OCI-LY3 (cell line): ENCODE measurements around the gene NOS1AP.

Source experiments
- H2AFZ ChIP-seq: fragments of 200-600, 300-600 bp; shearing (Covaris generic); 2 replicates; pipeline ENCODE4 v1.6.0; 2014; ENCODE audit warnings: antibody characterized with exemption, low read depth, low read length
- H3K27ac ChIP-seq: fragments of 200-600, 300-600 bp; sonication (generic); 2 replicates; pipeline ENCODE4 v1.5.1; 2014; ENCODE audit warnings: mild to moderate bottlenecking, low read length, moderate library complexity, mixed read lengths
- H3K27me3 ChIP-seq: fragments of 200-600, 300-600 bp; sonication (generic); 2 replicates; pipeline ENCODE4 v1.6.1; 2014; ENCODE audit warnings: low read depth, low read length, mixed read lengths
- H3K36me3 ChIP-seq: fragments of 200-600, 300-600 bp; sonication (generic); replicated peaks from 2 replicates; pipeline ENCODE3; 2014; ENCODE audit warnings: low read depth, low read length, mixed read lengths
- H3K4me1 ChIP-seq: fragments of 300-600, 200-600 bp; sonication (generic); 2 replicates; pipeline ENCODE4 v1.6.1; 2014; ENCODE audit warnings: low read length, mixed read lengths
- H3K4me2 ChIP-seq: fragments of 200-600, 300-600 bp; sonication (generic); 2 replicates; pipeline ENCODE4 v1.6.1; 2014; ENCODE audit warnings: low read length, mixed read lengths
- H3K4me3 ChIP-seq: fragments of 300-600, 200-600 bp; sonication (generic); 2 replicates; pipeline ENCODE4 v1.5.1; 2014; ENCODE audit warnings: antibody characterized with exemption, mild to moderate bottlenecking, low read length, moderate library complexity
- H3K79me2 ChIP-seq: fragments of 300-600, 200-600 bp; shearing (Covaris generic); 2 replicates; pipeline ENCODE4 v1.6.1; 2014; ENCODE audit warnings: mild to moderate bottlenecking, low read length, mixed read lengths
- H3K9ac ChIP-seq: fragments of 300-600, 200-600 bp; shearing (Covaris generic); 2 replicates; pipeline ENCODE4 v1.6.0; 2014; ENCODE audit warnings: mild to moderate bottlenecking, low read length, moderate library complexity
- H3K9me3 ChIP-seq: fragments of 200-600, 300-600 bp; shearing (Covaris generic); 2 replicates; pipeline ENCODE4 v1.6.1; 2014; ENCODE audit warnings: low read length, mixed read lengths; ENCODE audit not compliant: insufficient read depth
- H4K20me1 ChIP-seq: fragments of 200-600, 300-600 bp; sonication (generic); 2 replicates; pipeline ENCODE4 v1.6.1; 2016; ENCODE audit warnings: low read length, mixed read lengths; ENCODE audit not compliant: insufficient read depth
- CTCF ChIP-seq: fragments of 200-600, 300-600 bp; sonication (generic); IDR thresholded peaks from 2 replicates; pipeline ENCODE4 v1.5.1; 2014; ENCODE audit warnings: antibody characterized with exemption, low read length, low read depth
- EZH2phosphoT487 ChIP-seq: fragments of 200-600 bp; shearing (Covaris generic); IDR thresholded peaks from 2 replicates; pipeline ENCODE4 v1.6.1; 2018; ENCODE audit warnings: antibody characterized with exemption, mixed run types, low read depth

NOS1AP gene

GRCh38 chr1:162087111-162087510, 17.6 kb downstream of the NOS1AP start:
- no peak overlapping the region for H3K4me2 ChIP-seq
- TF ChIP-seq CTCF (no peak), EZH2phosphoT487 (no peak)

DNA sequence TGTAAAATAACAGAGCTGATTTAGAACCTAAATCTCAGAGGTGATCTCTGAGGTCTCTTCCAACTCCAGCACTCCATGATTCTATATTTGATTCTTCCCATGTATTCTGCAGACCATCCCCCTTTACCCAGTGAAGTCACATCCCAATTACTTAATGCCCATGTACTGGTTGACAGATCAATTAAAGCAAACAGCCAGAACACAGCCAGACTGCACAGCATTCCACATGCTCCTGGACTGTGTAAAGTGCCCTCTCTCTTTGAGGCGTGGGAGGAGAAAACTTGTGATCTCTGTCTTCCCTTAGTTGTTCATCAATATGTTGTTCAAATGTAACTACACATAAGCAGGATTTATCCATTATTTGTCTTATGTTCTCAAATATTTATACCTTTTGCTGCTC, 18.1 kb downstream of the NOS1AP start:
- no peak overlapping the region for H3K27ac ChIP-seq
- TF ChIP-seq EZH2phosphoT487 (no peak), CTCF (no peak)
- H3K9me3 ChIP-seq = no peaks in the 10 kb centered on the region
- H3K4me3 ChIP-seq = no peak overlapping the region
- H3K4me1 ChIP-seq = no peaks in the 10 kb centered on the region
- H3K9ac ChIP-seq = no peak overlapping the region
- peaks cover 19% of the 10 kb centered on the region for H3K27me3 ChIP-seq
- no peaks in the 10 kb centered on the region for H4K20me1 ChIP-seq
- H2AFZ ChIP-seq = no peak overlapping the region
- no peaks in the 10 kb centered on the region for H3K36me3 ChIP-seq
- H3K4me2 ChIP-seq = no peak overlapping the region
- H3K79me2 ChIP-seq = no peaks in the 10 kb centered on the region

More at GRCh38 chr1:162087111-162087510, 17.6 kb downstream of the NOS1AP start:
- Histone ChIP-seq H3K9me3 (no peaks in the 10 kb centered on the region), H2AFZ (no peak overlapping the region), H4K20me1 (no peaks in the 10 kb centered on the region), H3K4me1 (no peaks in the 10 kb centered on the region), H3K27me3 (peaks cover 15% of the 10 kb centered on the region), H3K4me3 (no peak overlapping the region), H3K79me2 (no peaks in the 10 kb centered on the region), H3K9ac (no peak overlapping the region), H3K36me3 (no peaks in the 10 kb centered on the region), H3K27ac (no peak overlapping the region)

- Histone ChIP-seq H3K27ac (no peak overlapping the region), H3K4me1 (no peaks in the 10 kb centered on the region), H3K27me3 (peaks cover 19% of the 10 kb centered on the region), H3K4me2 (no peak overlapping the region), H2AFZ (no peak overlapping the region), H3K9ac (no peak overlapping the region), H3K79me2 (no peaks in the 10 kb centered on the region), H4K20me1 (no peaks in the 10 kb centered on the region), H3K36me3 (no peaks in the 10 kb centered on the region), H3K9me3 (no peaks in the 10 kb centered on the region), H3K4me3 (no peak overlapping the region)
- no peak for TF ChIP-seq CTCF
- TF ChIP-seq EZH2phosphoT487 = no peak
Observed at GRCh38 chr1:162088281-162088969, 18.9 kb downstream of the NOS1AP start.

DNA sequence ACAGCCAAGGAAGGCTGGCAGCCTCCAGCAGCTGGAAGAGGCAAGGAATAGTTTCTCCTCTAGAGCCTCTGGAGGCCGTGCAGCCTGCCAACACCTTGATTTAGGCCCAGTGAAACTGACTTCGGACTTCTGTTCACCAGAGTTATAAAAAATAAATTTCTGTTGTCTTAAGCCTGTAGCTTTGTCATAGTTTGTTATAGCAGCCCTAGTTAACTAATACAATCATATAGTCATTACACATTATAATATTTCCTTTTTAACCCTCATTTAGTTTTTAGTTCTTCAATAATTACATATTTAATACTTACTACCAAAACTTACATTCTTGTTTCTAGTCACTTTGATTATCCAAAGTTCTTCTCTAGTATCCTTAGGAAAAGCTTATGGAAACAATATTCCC, 20.3 kb downstream of the NOS1AP start:
- Histone ChIP-seq H3K4me3 (no peak overlapping the region), H2AFZ (no peak overlapping the region), H3K36me3 (no peaks in the 10 kb centered on the region), H3K79me2 (no peaks in the 10 kb centered on the region), H4K20me1 (no peaks in the 10 kb centered on the region), H3K4me1 (no peaks in the 10 kb centered on the region), H3K9ac (no peak overlapping the region), H3K4me2 (no peak overlapping the region), H3K27ac (no peak overlapping the region), H3K27me3 (peaks cover 24% of the 10 kb centered on the region), H3K9me3 (no peaks in the 10 kb centered on the region)
- TF ChIP-seq EZH2phosphoT487 = no peak
- TF ChIP-seq CTCF = no peak
